HG02870 (cell line): ENCODE results near the gene MLLT1.

Experiments used
- ATAC-seq: cut with Tn5 transposase; IDR thresholded peaks from one replicate; pipeline ENCODE4 v1.9.1; 2021; ENCODE audit warnings: mild to moderate bottlenecking, moderate library complexity; ENCODE audit not compliant: unreplicated experiment

MLLT1 gene

GRCh38 chr19:6223461-6224307 is 56.1 kb downstream of the MLLT1 start:
- no peak for ATAC-seq

- ATAC-seq = no peak
These were observed 56.9 kb downstream of the MLLT1 start for GRCh38 chr19:6222884-6223283.

GRCh38 chr19:6221878-6222746 is 57.7 kb downstream of the MLLT1 start:
- ATAC-seq = no peak

GRCh38 chr19:6221220-6221877 is 58.4 kb downstream of the MLLT1 start:
- no peak for ATAC-seq

GRCh38 chr19:6220385-6221191 is 59.2 kb downstream of the MLLT1 start:
- no peak for ATAC-seq

GRCh38 chr19:6219586-6220290 is 60.0 kb downstream of the MLLT1 start:
- ATAC-seq = no peak

GRCh38 chr19:6219147-6219525 is 60.6 kb downstream of the MLLT1 start:
- ATAC-seq = no peak

GRCh38 chr19:6218491-6219146 is 61.2 kb downstream of the MLLT1 start:
- ATAC-seq = no peak

- ATAC-seq = no peak
These were observed 61.9 kb downstream of the MLLT1 start for GRCh38 chr19:6217752-6218334.

- ATAC-seq = no peak
These were observed 62.6 kb downstream of the MLLT1 start for GRCh38 chr19:6216996-6217751.

GRCh38 chr19:6216236-6216995 is 63.4 kb downstream of the MLLT1 start:
- no peak for ATAC-seq

- ATAC-seq = no peak
These were observed 64.0 kb downstream of the MLLT1 start for GRCh38 chr19:6215701-6216235.

- ATAC-seq = no peak
These were observed 64.8 kb downstream of the MLLT1 start for GRCh38 chr19:6214881-6215541.

GRCh38 chr19:6213696-6214641 is 65.8 kb downstream of the MLLT1 start:
- ATAC-seq = no peak

GRCh38 chr19:6213266-6213595 is 66.5 kb downstream of the MLLT1 start:
- no peak for ATAC-seq
